ENCODE results near the gene KLF7. TPM values are rescaled to one million over a fixed set of nuclear protein-coding genes. Genes with fewer than 3 reads are reported as not detected.

KLF7 gene
- total RNA-seq, 3 donors from 2014 or later = 6.7 to 32.7 (median 12.9) TPM

DNA sequence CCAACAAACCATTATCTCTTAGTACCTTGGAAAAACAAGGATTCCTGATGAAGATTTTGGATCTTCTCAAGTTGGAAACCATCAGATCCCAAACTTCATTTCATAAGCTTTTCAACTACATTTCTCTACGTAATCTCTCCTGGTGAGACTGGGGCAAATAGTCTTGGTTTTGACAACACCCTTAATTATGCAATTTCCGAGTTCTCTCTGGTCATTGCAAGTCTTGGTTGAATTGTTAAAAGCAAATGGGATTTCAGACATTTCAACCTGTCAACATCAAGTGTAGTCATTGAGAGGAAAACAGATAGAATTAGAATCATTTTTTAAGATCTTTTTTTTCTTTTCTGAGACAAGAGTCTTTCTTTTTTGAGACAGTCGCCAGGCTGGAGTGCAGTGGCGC lies 26.2 kb downstream of the KLF7 start:
- H3K36me3 ChIP-seq (ENCODE audit: low read depth) = no peaks in the 10 kb centered on the region
- H3K4me1 ChIP-seq (ENCODE audit: low read depth) = peaks cover 3% of the 10 kb centered on the region
- H3K4me3 ChIP-seq = no peak overlapping the region
- TF ChIP-seq, protein P1, sequence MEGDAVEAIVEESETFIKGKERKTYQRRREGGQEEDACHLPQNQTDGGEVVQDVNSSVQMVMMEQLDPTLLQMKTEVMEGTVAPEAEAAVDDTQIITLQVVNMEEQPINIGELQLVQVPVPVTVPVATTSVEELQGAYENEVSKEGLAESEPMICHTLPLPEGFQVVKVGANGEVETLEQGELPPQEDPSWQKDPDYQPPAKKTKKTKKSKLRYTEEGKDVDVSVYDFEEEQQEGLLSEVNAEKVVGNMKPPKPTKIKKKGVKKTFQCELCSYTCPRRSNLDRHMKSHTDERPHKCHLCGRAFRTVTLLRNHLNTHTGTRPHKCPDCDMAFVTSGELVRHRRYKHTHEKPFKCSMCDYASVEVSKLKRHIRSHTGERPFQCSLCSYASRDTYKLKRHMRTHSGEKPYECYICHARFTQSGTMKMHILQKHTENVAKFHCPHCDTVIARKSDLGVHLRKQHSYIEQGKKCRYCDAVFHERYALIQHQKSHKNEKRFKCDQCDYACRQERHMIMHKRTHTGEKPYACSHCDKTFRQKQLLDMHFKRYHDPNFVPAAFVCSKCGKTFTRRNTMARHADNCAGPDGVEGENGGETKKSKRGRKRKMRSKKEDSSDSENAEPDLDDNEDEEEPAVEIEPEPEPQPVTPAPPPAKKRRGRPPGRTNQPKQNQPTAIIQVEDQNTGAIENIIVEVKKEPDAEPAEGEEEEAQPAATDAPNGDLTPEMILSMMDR (IDR thresholded peaks at IDR 0.05) = no peak
- no peaks in the 10 kb centered on the region for H3K9me3 ChIP-seq
- intact Hi-C loops (cut with DNase I, micrococcal nuclease) = no loop called here
- ATAC-seq = no peak
- DNase-seq = no peak

DNA sequence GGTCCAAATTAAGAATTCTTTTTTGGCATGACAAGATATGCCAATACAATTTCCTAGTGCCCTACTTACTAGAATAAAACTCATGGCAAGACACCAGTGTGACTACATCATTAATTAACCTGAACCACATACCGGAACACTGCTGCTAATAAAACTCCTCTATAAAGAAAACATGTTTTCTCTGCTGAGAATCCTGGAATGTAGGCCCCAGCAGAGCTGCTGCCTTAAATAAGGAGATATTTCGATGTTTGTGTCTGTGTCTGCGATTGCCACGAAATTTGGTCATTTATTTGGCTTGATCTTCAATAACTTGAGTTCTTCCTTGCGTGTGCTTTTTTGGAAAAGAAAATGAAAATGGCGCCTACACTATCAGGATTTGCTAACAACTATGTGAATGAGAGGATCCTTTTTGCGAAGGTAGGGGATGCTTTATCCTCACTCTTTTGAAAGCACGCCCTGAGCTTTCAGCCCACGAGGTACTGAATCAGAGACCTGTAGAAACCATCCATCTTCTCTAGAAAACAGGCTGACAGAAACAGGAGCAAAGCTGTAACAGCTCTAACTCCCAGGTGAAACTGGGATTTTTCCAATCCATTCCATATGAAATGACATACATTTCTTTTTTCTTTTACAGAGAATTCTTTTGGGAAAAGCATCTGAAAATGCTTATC lies 27.0 kb downstream of the KLF7 start:
- no peak for DNase-seq
- TF ChIP-seq, protein P1 (IDR thresholded peaks at IDR 0.05) = no peak
- Histone ChIP-seq H3K9me3 (no peaks in the 10 kb centered on the region), H3K4me3 (no peak overlapping the region), H3K36me3 (ENCODE audit: low read depth) (no peaks in the 10 kb centered on the region), H3K4me1 (ENCODE audit: low read depth) (peaks cover 3% of the 10 kb centered on the region)
- intact Hi-C loops (cut with DNase I, micrococcal nuclease) = no loop called here
- no peak for ATAC-seq

DNA sequence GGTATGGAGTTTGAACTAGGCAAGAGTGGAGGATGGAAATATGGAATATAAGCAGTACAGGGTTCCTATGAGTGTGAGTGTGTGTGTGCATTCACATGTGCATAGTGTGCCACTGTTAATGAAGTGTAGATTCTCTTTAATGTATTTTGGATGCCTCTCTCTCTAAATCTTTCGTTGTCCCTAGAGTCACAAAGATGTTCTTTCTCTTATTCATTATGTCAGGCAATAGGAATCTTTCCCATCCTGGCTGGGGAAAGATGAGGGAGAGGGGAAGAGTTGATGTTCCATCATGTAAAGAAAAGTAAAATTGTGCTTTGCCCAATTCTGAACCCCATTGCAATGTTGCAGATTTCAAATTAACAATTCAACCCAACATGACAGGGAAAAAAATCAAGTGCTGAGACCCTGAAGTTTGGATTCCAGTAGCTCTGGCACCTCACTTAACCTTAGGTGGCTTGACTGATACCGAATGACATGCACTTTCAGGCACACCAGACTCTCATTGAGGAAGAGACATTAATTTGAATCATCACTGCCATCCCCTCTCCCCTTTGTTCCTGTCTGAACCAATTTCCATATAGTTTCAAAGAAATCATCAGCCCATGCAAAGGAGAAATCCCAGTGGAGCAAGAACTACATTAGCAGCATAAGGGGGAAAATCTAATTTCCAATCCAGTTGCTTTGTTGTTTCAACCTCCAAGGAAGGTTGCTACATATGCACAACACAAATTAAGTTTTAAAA lies 28.0 kb downstream of the KLF7 start:
- no peaks in the 10 kb centered on the region for H3K9me3 ChIP-seq
- no peak for ATAC-seq
- DNase-seq = no peak
- no peaks in the 10 kb centered on the region for H3K36me3 ChIP-seq (ENCODE audit: low read depth)
- H3K4me1 ChIP-seq (ENCODE audit: low read depth) = peaks cover 3% of the 10 kb centered on the region
- no peak overlapping the region for H3K4me3 ChIP-seq
- intact Hi-C loops (cut with DNase I, micrococcal nuclease) = no loop called here
- TF ChIP-seq, protein P1 (IDR thresholded peaks at IDR 0.05) = no peak

DNA sequence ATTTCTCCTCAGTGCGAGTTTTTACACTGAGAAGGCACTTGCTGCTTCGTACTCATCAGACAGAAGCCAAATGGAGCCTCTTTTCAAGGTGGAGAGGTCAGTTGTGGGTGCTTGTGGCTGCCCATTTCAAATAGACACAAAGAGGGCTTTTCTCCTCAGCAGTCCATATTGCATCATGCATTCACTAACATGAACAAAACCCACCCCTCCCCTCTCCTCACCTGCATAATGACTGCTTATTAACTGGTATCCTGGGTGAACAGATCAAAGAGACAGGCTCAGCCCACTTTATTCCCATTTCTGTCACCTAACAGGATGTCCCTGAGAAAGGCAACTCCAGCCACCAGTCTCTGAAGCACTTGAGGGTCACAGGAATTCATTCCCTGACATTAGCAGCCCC lies 28.9 kb downstream of the KLF7 start:
- TF ChIP-seq, protein P1 (IDR thresholded peaks at IDR 0.05) = no peak
- Histone ChIP-seq H3K4me1 (ENCODE audit: low read depth) (peaks cover 3% of the 10 kb centered on the region), H3K4me3 (no peak overlapping the region), H3K36me3 (ENCODE audit: low read depth) (no peaks in the 10 kb centered on the region), H3K9me3 (no peaks in the 10 kb centered on the region)
- no peak for DNase-seq
- intact Hi-C loops (cut with DNase I, micrococcal nuclease) = no loop called here
- no peak for ATAC-seq

DNA sequence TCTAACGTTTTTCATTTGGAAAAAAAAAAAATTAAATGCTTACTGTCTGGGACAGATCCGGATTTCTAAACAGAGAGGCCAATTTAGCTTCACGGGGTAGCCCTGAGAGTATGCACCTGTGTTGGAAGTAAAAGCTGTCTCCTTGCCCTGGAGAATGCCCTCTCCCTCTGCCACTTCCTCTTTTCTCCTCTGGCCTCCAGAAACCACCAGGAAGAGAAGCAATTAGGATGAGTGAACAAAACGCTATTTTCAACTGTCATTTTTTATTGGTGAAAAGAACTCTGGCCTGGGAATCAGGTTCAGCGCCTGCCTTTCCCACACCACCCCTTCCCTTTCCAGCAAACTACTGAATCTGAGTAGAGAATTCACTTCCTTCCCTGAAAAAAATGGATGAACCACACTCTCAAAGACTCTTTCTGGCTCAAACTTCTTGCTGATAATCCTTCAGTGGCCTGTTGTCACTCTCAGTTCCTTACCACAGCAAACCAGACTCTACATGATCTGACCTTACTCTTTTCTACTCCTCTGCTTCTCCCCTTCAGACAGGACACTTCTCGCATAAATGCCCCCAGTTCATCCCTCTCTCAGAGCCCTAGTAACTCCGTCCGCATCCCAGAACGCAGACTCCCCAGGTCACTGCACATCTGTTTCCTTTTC lies 29.8 kb downstream of the KLF7 start:
- peaks cover 3% of the 10 kb centered on the region for H3K4me1 ChIP-seq (ENCODE audit: low read depth)
- no peak for DNase-seq
- no peak overlapping the region for H3K4me3 ChIP-seq
- no peaks in the 10 kb centered on the region for H3K36me3 ChIP-seq (ENCODE audit: low read depth)
- TF ChIP-seq, protein P1 (IDR thresholded peaks at IDR 0.05) = no peak
- ATAC-seq = no peak
- H3K9me3 ChIP-seq = no peaks in the 10 kb centered on the region
- intact Hi-C loops (cut with DNase I, micrococcal nuclease) = no loop called here

All from mucosa of descending colon (tissue), 3 donors.